GM10847 (cell line): ENCODE measurements around the gene TRIP12.

Source experiments
- POLR2A ChIP-seq: IDR thresholded peaks from 2 replicates; pipeline ENCODE4 v1.6.1; 2011; ENCODE audit not compliant: insufficient read length; ENCODE audit errors: extremely low read depth

Gene TRIP12

GRCh38 chr2:229715895-229716507 lies 205.8 kb downstream of the TRIP12 start:
- no peak for TF ChIP-seq POLR2A

- no peak for TF ChIP-seq POLR2A
Measured at GRCh38 chr2:229714736-229715541, 206.9 kb downstream of the TRIP12 start.

GRCh38 chr2:229714080-229714735 lies 207.6 kb downstream of the TRIP12 start, which contains the start of gene DNER:
Gene DNER, minus strand, starts transcription at chr2:229714555. Its CDS starts 132 bp downstream, at chr2:229714423.
- TF ChIP-seq POLR2A: no peak
